ENCODE measurements around the gene ASB13. TPM values are rescaled to one million over a fixed set of nuclear protein-coding genes. Genes with fewer than 3 reads are reported as not detected.
A peak's percentile ranks its signal among the peaks of the same experiment; 100 is the strongest.

The ASB13 gene
- total and polyA plus RNA-seq, 2 of the 13 experiments (the other 11 are each of a cell fraction or from before 2014, with no cell fraction given): 9.3 to 15.4 TPM

GRCh38 chr10:5666008-5666840 lies at the start of gene ASB13 (continued):
- TF ChIP-seq ZBTB37 (CRISPR knock-in tag; IDR thresholded peaks at IDR 0.05): no peak
- TF ChIP-seq IRX3 (CRISPR knock-in tag; IDR thresholded peaks at IDR 0.05; ENCODE audit: borderline replicate concordance, low read depth): 0 out of 2 replicates have a peak, but pooled peaks have one; percentile 26
- TF ChIP-seq ZNF570 (CRISPR knock-in tag; IDR thresholded peaks at IDR 0.05; ENCODE audit: borderline replicate concordance): no peak
- 0 out of 2 replicates have a peak, but pooled peaks have one; percentile 37 for TF ChIP-seq NCOR1 (IDR thresholded peaks at IDR 0.05; ENCODE audit: borderline replicate concordance, low read length)
- peak; percentile 10; the same call in 1 of the 2 replicates for TF ChIP-seq ATF3 (CRISPR knock-in tag; IDR thresholded peaks at IDR 0.05)
- TF ChIP-seq RAD21 (CRISPR knock-in tag; IDR thresholded peaks at IDR 0.05): peak; percentile 18; the same call in 1 of the 2 replicates
- peak; percentile 48; the same call in 1 of the 2 replicates for TF ChIP-seq SRY (CRISPR knock-in tag; IDR thresholded peaks at IDR 0.05)
- no peak for TF ChIP-seq ZNF20 (CRISPR knock-in tag; IDR thresholded peaks at IDR 0.05)
- TF ChIP-seq KMT2A (CRISPR knock-in tag; IDR thresholded peaks at IDR 0.05): peak; percentile 27
- no peak for TF ChIP-seq ZNF441 (CRISPR knock-in tag; IDR thresholded peaks at IDR 0.05; ENCODE audit: borderline replicate concordance)
- peak; percentile 46; the same call in 1 of the 2 replicates for TF ChIP-seq ZBTB38 (CRISPR knock-in tag; IDR thresholded peaks at IDR 0.05)
- no peak for TF ChIP-seq JUNB (CRISPR knock-in tag; IDR thresholded peaks at IDR 0.05; ENCODE audit: borderline replicate concordance)
- 0 out of 2 replicates have a peak, but pooled peaks have one; percentile 25 for TF ChIP-seq ZBTB7B (CRISPR knock-in tag; IDR thresholded peaks at IDR 0.05)
- peak; percentile 34 for TF ChIP-seq MYPOP (CRISPR knock-in tag; IDR thresholded peaks at IDR 0.05)
- TF ChIP-seq ZNF446 (CRISPR knock-in tag; IDR thresholded peaks at IDR 0.05): peak; percentile 65; the same call in 1 of the 2 replicates
- TF ChIP-seq ZFX (CRISPR knock-in tag; IDR thresholded peaks at IDR 0.05; ENCODE audit: low read depth): peak; percentile 70
- peak; percentile 26; the same call in 1 of the 2 replicates for TF ChIP-seq NKX3-1 (CRISPR knock-in tag; IDR thresholded peaks at IDR 0.05)
- 0 out of 2 replicates have a peak, but pooled peaks have one; percentile 33 for TF ChIP-seq ZNF710 (CRISPR knock-in tag; IDR thresholded peaks at IDR 0.05; ENCODE audit: borderline replicate concordance)
- 0 out of 2 replicates have a peak, but pooled peaks have one; percentile 17 for TF ChIP-seq ZBTB2 (CRISPR knock-in tag; IDR thresholded peaks at IDR 0.05; ENCODE audit: low read depth)
- 0 out of 2 replicates have a peak, but pooled peaks have one; percentile 47 for TF ChIP-seq ZNF232 (CRISPR knock-in tag; IDR thresholded peaks at IDR 0.05; ENCODE audit: borderline replicate concordance)
- TF ChIP-seq ZNF792 (CRISPR knock-in tag; IDR thresholded peaks at IDR 0.05): no peak
